C4-2B (cell line): Measurements from ENCODE around the gene CLDN4.

Source experiments
- H3K27ac ChIP-seq: fragments of 450-650 bp; 2 replicates; pipeline ENCODE4 v1.5.1; 2017
- CTCF ChIP-seq: fragments of 450-650 bp; conservative IDR thresholded peaks from 2 replicates; pipeline ENCODE4 v1.5.1; 2017; ENCODE audit warnings: mild to moderate bottlenecking
- ZFX ChIP-seq: fragments of 450-650 bp; IDR thresholded peaks from 2 replicates; pipeline ENCODE4 v1.6.1; 2017

The CLDN4 gene

GRCh38 chr7:73872056-73872908, 41.5 kb downstream of the CLDN4 start:
- TF ChIP-seq CTCF: no peak
- TF ChIP-seq ZFX: no peak
- H3K27ac ChIP-seq: no peak overlapping the region

DNA sequence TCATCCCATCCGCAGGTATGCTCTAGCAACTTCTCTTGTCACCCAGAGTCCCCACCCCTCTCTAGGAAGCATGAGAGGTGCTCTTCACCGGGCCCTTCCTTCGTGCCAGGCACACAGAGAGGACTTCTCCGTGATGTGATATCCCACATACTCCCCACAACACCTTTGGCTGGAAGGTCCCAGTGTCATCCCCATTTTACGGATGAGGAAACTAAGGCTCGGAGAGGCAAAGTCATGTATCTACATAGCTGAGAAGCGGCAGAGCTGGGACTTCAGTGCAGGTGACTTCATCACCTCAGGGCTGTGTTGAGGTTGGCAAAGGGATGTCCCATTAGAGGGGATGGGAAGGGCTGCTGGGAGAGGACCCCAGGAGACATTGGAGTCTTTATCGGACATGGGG, 45.6 kb downstream of the CLDN4 start:
- H3K27ac ChIP-seq: no peak overlapping the region
- TF ChIP-seq ZFX: no peak
- no peak for TF ChIP-seq CTCF

DNA sequence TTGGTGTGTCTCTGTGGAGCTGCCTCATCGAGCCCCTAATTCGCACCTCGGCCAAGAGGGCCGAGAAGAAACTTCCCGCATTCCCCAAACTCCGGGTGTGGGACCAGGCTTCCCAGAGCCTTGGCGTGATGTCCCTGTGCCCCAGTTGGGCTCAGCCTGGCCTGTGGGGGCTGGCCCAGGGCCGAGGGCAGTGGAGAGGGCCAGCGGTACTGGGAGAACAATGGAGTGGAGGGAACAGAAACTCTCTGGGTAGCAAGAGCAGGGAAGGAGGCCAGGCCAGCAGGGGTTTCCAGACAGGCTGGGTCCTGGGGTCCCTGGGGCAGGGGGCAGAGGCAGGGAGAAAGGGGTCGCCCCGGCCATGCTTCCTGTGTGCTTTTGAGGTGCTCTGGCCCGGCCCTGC, 46.2 kb downstream of the CLDN4 start:
- TF ChIP-seq ZFX (no peak), CTCF (no peak)
- no peak overlapping the region for H3K27ac ChIP-seq

DNA sequence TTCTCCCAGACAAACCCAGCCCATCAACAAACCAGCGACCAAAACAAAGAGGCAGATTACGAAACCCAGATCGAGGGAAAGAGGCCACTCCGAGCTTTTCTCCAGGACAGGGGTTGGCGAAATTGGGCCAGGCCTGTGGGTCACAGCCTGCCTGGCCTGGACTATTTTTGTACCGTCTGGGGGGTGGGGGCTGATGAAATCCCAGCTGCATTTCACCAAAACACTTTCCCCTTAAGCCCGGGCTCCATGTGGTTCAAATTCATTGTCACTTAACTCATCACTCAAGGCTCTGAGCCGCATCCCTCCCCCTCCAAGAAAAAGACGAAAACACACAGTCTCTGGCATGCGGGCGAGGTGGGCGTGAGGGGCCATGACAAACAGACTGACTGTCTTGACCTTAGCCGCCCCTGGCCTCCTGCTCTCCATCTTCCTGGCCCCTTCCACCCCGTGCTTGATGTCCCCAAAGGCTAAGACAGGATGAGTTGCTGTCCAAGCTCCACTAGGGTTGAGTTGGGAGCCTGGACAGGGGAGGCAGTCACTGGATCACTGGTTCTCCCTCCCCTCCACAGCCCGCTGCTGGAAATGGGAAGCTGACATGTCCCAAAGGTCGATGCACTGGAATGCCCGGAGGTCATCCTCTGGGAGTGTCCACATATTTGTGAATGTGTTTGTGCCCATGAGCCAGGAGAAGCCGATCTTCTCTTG, 49.3 kb downstream of the CLDN4 start:
- TF ChIP-seq ZFX (no peak), CTCF (no peak)
- H3K27ac ChIP-seq: no peak overlapping the region

GRCh38 chr7:73880755-73881328, 50.0 kb downstream of the CLDN4 start:
- H3K27ac ChIP-seq: no peak overlapping the region
- TF ChIP-seq ZFX: no peak
- no peak for TF ChIP-seq CTCF

- TF ChIP-seq CTCF: no peak
- TF ChIP-seq ZFX: no peak
- H3K27ac ChIP-seq: no peak overlapping the region
Measured at GRCh38 chr7:73881352-73882046, 50.7 kb downstream of the CLDN4 start.

DNA sequence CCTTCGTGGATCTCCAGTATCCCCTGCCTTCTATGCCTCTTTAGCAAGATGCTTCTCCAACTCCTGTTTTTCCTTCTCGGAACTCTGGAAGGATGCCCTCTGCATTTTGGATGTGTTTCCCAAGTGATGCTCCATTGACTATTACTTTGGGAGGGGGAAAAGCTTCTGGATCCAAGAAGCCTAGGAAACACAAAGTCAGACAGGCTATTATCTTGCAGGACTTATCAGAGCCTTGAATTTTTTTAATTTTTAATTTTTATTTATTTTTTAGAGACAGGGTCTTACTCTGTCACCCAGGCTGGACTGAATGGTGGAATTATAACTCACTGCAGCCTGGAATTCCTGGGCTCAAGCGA, 51.2 kb downstream of the CLDN4 start:
- TF ChIP-seq CTCF: no peak
- TF ChIP-seq ZFX: no peak
- no peak overlapping the region for H3K27ac ChIP-seq
